H1 (cell line): ENCODE data around the gene LPCAT1.

ENCODE experiments used
- KDM1A ChIP-seq: fragments of 200-600, 300-600 bp; sonication (generic); IDR thresholded peaks from 2 replicates; pipeline ENCODE4 v1.7.1; 2016; ENCODE audit warnings: mild to moderate bottlenecking, low read length, borderline replicate concordance
- RXRA ChIP-seq: IDR thresholded peaks from 2 replicates; pipeline ENCODE4 v1.6.1; 2011; ENCODE audit warnings: low read depth, mild to moderate bottlenecking, low read length, moderate library complexity; ENCODE audit not compliant: insufficient read depth
- YY1 ChIP-seq: IDR thresholded peaks from 2 replicates; pipeline ENCODE4 v1.6.1; 2011; ENCODE audit warnings: low read depth, mild to moderate bottlenecking, low read length
- TF ChIP-seq, protein P1 (sequence below): IDR thresholded peaks from 2 replicates; pipeline ENCODE4 v1.6.1; 2011; ENCODE audit warnings: low read length, improper control_type of control experiment
- TF ChIP-seq, protein P2 (sequence below), 3 experiments: IDR thresholded peaks; 1 replicate in 2 of 3; 2 replicates in 1 of 3; pipeline versions ENCODE4 v1.5.1 to v1.6.1; 2011; ENCODE audit warnings: low read length in 3 of 3, mild to moderate bottlenecking in 3 of 3, inconsistent platforms in 2 of 3, low read depth in 1 of 3, moderate library complexity in 1 of 3; ENCODE audit not compliant: insufficient read depth in 1 of 3; ENCODE audit errors: control extremely low read depth in 1 of 3

DNA sequence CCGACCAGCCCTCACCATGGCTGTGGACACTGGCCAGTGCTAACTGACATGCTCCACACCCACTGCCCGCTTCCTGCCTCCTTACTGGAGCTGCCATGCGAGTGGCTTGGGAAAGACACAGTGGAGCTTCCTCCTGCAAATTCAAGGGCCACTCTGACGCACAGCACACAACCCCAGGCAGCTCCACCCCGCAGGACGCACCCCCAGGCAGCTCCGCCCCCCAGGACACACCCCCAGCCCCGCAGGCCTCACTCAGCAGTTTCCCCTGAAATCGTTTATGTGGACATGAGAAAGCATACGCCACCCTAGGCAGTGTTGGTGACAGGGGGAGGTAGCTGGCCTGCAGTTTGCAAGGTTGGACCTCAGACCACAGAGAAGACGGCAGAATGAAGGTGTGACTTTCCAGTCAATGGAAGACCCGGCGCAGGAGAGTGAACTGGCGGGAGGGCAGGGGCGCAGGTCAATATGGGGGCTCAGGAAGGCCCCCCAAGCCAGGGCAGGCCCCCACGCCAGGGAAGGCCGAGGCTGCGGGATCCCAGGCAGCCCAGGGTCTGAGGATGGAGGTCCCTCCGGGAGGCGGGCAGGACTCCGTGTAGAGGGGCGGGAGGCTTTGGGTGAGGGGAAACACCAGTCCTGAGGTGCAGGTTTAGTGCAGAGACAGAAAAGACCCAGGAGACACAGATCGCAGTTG is 21.6 kb downstream of the LPCAT1 start:
- no peak for TF ChIP-seq KDM1A
- TF ChIP-seq, protein P1, sequence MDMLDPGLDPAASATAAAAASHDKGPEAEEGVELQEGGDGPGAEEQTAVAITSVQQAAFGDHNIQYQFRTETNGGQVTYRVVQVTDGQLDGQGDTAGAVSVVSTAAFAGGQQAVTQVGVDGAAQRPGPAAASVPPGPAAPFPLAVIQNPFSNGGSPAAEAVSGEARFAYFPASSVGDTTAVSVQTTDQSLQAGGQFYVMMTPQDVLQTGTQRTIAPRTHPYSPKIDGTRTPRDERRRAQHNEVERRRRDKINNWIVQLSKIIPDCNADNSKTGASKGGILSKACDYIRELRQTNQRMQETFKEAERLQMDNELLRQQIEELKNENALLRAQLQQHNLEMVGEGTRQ: no peak
- TF ChIP-seq RXRA: no peak
- TF ChIP-seq, protein P2, sequence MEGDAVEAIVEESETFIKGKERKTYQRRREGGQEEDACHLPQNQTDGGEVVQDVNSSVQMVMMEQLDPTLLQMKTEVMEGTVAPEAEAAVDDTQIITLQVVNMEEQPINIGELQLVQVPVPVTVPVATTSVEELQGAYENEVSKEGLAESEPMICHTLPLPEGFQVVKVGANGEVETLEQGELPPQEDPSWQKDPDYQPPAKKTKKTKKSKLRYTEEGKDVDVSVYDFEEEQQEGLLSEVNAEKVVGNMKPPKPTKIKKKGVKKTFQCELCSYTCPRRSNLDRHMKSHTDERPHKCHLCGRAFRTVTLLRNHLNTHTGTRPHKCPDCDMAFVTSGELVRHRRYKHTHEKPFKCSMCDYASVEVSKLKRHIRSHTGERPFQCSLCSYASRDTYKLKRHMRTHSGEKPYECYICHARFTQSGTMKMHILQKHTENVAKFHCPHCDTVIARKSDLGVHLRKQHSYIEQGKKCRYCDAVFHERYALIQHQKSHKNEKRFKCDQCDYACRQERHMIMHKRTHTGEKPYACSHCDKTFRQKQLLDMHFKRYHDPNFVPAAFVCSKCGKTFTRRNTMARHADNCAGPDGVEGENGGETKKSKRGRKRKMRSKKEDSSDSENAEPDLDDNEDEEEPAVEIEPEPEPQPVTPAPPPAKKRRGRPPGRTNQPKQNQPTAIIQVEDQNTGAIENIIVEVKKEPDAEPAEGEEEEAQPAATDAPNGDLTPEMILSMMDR (IDR thresholded peaks at IDR 0.05; ENCODE audit: control extremely low read depth in 1 of 3, insufficient read depth in 1 of 3, low read depth in 1 of 3, low read length in 3 of 3): no peak
- no peak for TF ChIP-seq YY1
